K562 (cell line): ENCODE results near the gene MSMO1. TPM values are rescaled to one million over a fixed set of nuclear protein-coding genes. Genes with fewer than 3 reads are reported as not detected.

Source experiments
- ATAC-seq: fragments of 200-7000 bp; cut with Tn5 transposase; 3 replicates; pipeline ENCODE4 v1.9.1; 2020; ENCODE audit warnings: moderate library complexity
- BruUV-seq: library from RNA; stranded (reverse); fragments of 400-500 nt; replicated peaks from 2 replicates; lab custom pipeline; 2021; lab: Mats Ljungman, UMichigan
- CTCF ChIA-PET: fragments of 300-600 bp; formaldehyde crosslinking; extraction: SDS; loops from one replicate; lab custom pipeline; 2021; ENCODE audit warnings: low intra/inter-chr PET ratio; lab: Yijun Ruan, JAX
- POLR2A ChIA-PET: fragments of 300-600, 350-650 bp; sonication (Branson Sonifier 250); formaldehyde crosslinking; extraction: SDS; loops from one replicate; lab custom pipeline; 2021; ENCODE audit warnings: antibody characterized with exemption, inconsistent platforms; lab: Yijun Ruan, JAX
- DNase-seq, 4 experiments: peaks; one replicate each; pipeline versions ENCODE4 v3.0.0 to v3.0.0-alpha.2; 2011 to 2018; ENCODE audit warnings: low spot score in 3 of 4, mixed read lengths in 3 of 4; ENCODE audit errors: extremely low read depth in 1 of 4
- FAIRE-seq: peaks from 2 replicates; lab custom pipeline; 2011; peaks lifted over from hg19 to GRCh38; lab: Jason Lieb, UNC
- H2AFZ ChIP-seq: 2 replicates; pipeline ENCODE4 v1.6.0; 2011; ENCODE audit warnings: low read depth, low read length, control low read depth, inconsistent platforms
- H3K27ac ChIP-seq: fragments of 200-600 bp; 3 replicates; pipeline ENCODE4 v1.8.0; 2011; ENCODE audit warnings: low read depth, mild to moderate bottlenecking, control low read depth, inconsistent platforms, low read length, moderate library complexity, mixed read lengths; ENCODE audit errors: extremely low read depth
- H3K27me3 ChIP-seq, 2 experiments: fragments of 300-600 bp in 1 of 2; 2 replicates in 1 of 2; 3 replicates in 1 of 2; pipeline versions ENCODE4 v1.6.0 to v1.8.0; 2011; ENCODE audit warnings: inconsistent platforms in 2 of 2, low read length in 2 of 2, mild to moderate bottlenecking in 1 of 2, mixed read lengths in 1 of 2, moderate library complexity in 1 of 2; ENCODE audit not compliant: control insufficient read depth in 2 of 2, insufficient read depth in 2 of 2
- H3K36me3 ChIP-seq: fragments of 300-600 bp; 3 replicates; pipeline ENCODE4 v1.8.0; 2011; ENCODE audit warnings: mild to moderate bottlenecking, low read length, inconsistent platforms; ENCODE audit not compliant: control insufficient read depth, insufficient read depth
- H3K4me1 ChIP-seq, 2 experiments: fragments of 200-600 bp in 1 of 2; replicated peaks in 1 of 2; 2 replicates in 1 of 2; 3 replicates in 1 of 2; pipeline versions ENCODE4 v1.5.1 to v1.8.0; 2011; ENCODE audit warnings: inconsistent platforms in 2 of 2, low read length in 2 of 2, mild to moderate bottlenecking in 1 of 2, mixed read lengths in 1 of 2, moderate library complexity in 1 of 2; ENCODE audit not compliant: control insufficient read depth in 2 of 2, insufficient read depth in 2 of 2
- H3K4me2 ChIP-seq: 2 replicates; pipeline ENCODE4 v1.6.1; 2011; ENCODE audit warnings: low read length, control low read depth, inconsistent platforms, mixed read lengths; ENCODE audit not compliant: insufficient read depth
- H3K4me3 ChIP-seq: fragments of 200-600 bp; sonication (generic), shearing (Covaris generic); 2 replicates; pipeline ENCODE4 v1.5.1; 2016; ENCODE audit warnings: control low read depth, inconsistent platforms
- H3K79me2 ChIP-seq: fragments of 200-600 bp; 3 replicates; pipeline ENCODE4 v1.8.0; 2011; ENCODE audit warnings: low read length, inconsistent platforms; ENCODE audit not compliant: control insufficient read depth, insufficient read depth
- H3K9ac ChIP-seq, 2 experiments: 2 replicates each; pipeline versions ENCODE4 v1.6.0 to v1.6.1; 2011; ENCODE audit warnings: low read depth in 2 of 2, low read length in 2 of 2, control low read depth in 1 of 2, inconsistent platforms in 1 of 2, mild to moderate bottlenecking in 1 of 2, mixed read lengths in 1 of 2; ENCODE audit not compliant: insufficient read depth in 1 of 2
- H3K9me1 ChIP-seq: one replicate; pipeline ENCODE4 v1.6.0; 2011; ENCODE audit warnings: inconsistent platforms, mild to moderate bottlenecking, low read length, moderate library complexity; ENCODE audit not compliant: control insufficient read depth, insufficient read depth
- H3K9me3 ChIP-seq: replicated peaks from 2 replicates; pipeline ENCODE4 v1.5.1; 2011; ENCODE audit warnings: low read depth, low read length, inconsistent platforms; ENCODE audit not compliant: control insufficient read depth, insufficient read depth
- H4K20me1 ChIP-seq: replicated peaks from 2 replicates; pipeline ENCODE4 v1.6.1; 2011; ENCODE audit warnings: low read length, inconsistent platforms, mixed read lengths; ENCODE audit not compliant: control insufficient read depth, insufficient read depth
- CREB3 ChIP-seq: fragments of 450-650 bp; conservative IDR thresholded peaks from 2 replicates; pipeline ENCODE4 v1.6.1; 2016; ENCODE audit warnings: missing genetic modification characterization, low read depth, mild to moderate bottlenecking, missing compliant biosample characterization, moderate library complexity
- DIDO1 ChIP-seq: fragments of 450-650 bp; IDR thresholded peaks from 2 replicates; pipeline ENCODE4 v1.6.1; 2016; ENCODE audit warnings: low read depth, missing biosample characterization, missing genetic modification characterization
- KDM2B ChIP-seq: fragments of 250-450 bp; sonication (Bioruptor Pico); IDR thresholded peaks from 2 replicates; pipeline ENCODE4 v1.8.0; 2021; ENCODE audit warnings: mild to moderate bottlenecking, moderate library complexity
- LCOR ChIP-seq: sonication (generic); formaldehyde crosslinking; IDR thresholded peaks from 2 replicates; pipeline ENCODE4 v1.8.0; 2022; ENCODE audit warnings: mild to moderate bottlenecking, missing genetic modification reagents
- POLR2AphosphoS2 ChIP-seq: IDR thresholded peaks from 2 replicates; pipeline ENCODE4 v1.6.1; 2012; ENCODE audit warnings: low read length, improper control_type of control experiment
- POLR2AphosphoS5 ChIP-seq: IDR thresholded peaks from 2 replicates; pipeline ENCODE4 v1.6.1; 2011; ENCODE audit warnings: mild to moderate bottlenecking, low read depth, low read length, moderate library complexity; ENCODE audit not compliant: control insufficient read depth, insufficient read depth
- ZFP1 ChIP-seq: fragments of 450-650 bp; formaldehyde crosslinking; IDR thresholded peaks from 2 replicates; pipeline ENCODE4 v1.4.0; 2020; ENCODE audit warnings: mild to moderate bottlenecking, mixed read lengths
- ZNF133 ChIP-seq: fragments of 250-450 bp; sonication (Bioruptor Pico); IDR thresholded peaks from 2 replicates; pipeline ENCODE4 v1.4.0; 2020; ENCODE audit warnings: mild to moderate bottlenecking
- WGBS: fragments of 100-300 bp; shearing (Covaris generic); methylation state at CpG from one replicate; pipeline ENCODE4 v1.1.6; 2016; ENCODE audit warnings: low coverage, mixed read lengths; ENCODE audit not compliant: insufficient coverage; ENCODE audit errors: missing lambda C conversion rate; 5-methylcytosine and 5-hydroxymethylcytosine counted together
- in situ Hi-C: fragments of 300-500 bp; cut with MboI; formaldehyde crosslinking; loops from 4 replicates; pipeline ENCODE4 v1.15.0; 2018; ENCODE audit warnings: inconsistent platforms, mixed read lengths
- intact Hi-C: fragments of 100-400 bp; cut with micrococcal nuclease; formaldehyde crosslinking; loops from 2 replicates; pipeline ENCODE4 v1.14.2; 2022
- polyA plus RNA-seq, 8 experiments: library from polyadenylated mRNA; depleted of rRNA in 4 of 8; stranded (reverse) in 5 of 8; unstranded in 3 of 8; fragments of >200 nt; fragmentation: Nextera tagmentation in 2 of 8; fragmentation: Illumina TruSeq in 1 of 8; extraction: Ambion mirVana in 2 of 8; extraction: Trizol in 1 of 8; gene quantifications; 2 replicates each; pipeline versions ENCODE4 v1.2.1 to v1.2.3, GENCODE V29; 2011 to 2014; ENCODE audit warnings: inconsistent platforms in 1 of 8, missing spikeins in 1 of 8
- total RNA-seq, 7 experiments: library from RNA; depleted of rRNA in 6 of 7; stranded (reverse); fragments of >200 nt in 6 of 7; fragmentation: Illumina TruSeq in 2 of 7; extraction: Trizol in 2 of 7; gene quantifications; 2 replicates each; pipeline versions ENCODE4 v1.2.1 to v1.2.3, GENCODE V29; 2011 to 2021; ENCODE audit warnings: low replicate concordance in 1 of 7

Gene MSMO1
- total and polyA plus RNA-seq, 9 of the 15 experiments (the other 6 are each of a cell fraction or from before 2014, with no cell fraction given): 32.0 to 172 (median 63.5) TPM

- H3K9me3 ChIP-seq: no peaks in the 10 kb centered on the region
- H3K4me1 ChIP-seq: peaks cover 9% of the 10 kb centered on the region in 2 experiments; a peak in 4 of 5 replicates
- H3K27me3 ChIP-seq: no peaks in the 10 kb centered on the region
- H3K9ac ChIP-seq: no peak overlapping the region
- TF ChIP-seq POLR2AphosphoS2 (peak; percentile 57; the same call in 1 of the 2 replicates), KDM2B (no peak)
- no peak overlapping the region for H3K4me3 ChIP-seq
- no peak overlapping the region for H3K4me2 ChIP-seq
- ChIA-PET CTCF (no interaction called here), POLR2A (interaction anchor here (1.0 kb wide), 1 partner anchor 29 kb away, joined by 3 read pairs; no protein-coding TSS in a partner anchor)
- H3K27ac ChIP-seq: no peak overlapping the region
- peaks cover 78% of the 10 kb centered on the region for H3K79me2 ChIP-seq
- H3K36me3 ChIP-seq: peaks cover 97% of the 10 kb centered on the region
- ATAC-seq (no peak), DNase-seq (no peak), FAIRE-seq (no peak)
- in situ Hi-C loops (no loop called here), intact Hi-C loops (no loop called here)
- H3K9me1 ChIP-seq: peaks cover 4% of the 10 kb centered on the region
- peaks cover 51% of the 10 kb centered on the region for H4K20me1 ChIP-seq
- BruUV-seq: no TSS peak
- WGBS: 88% methylated on average over 3 of the region's 3 CpGs
- H2AFZ ChIP-seq: no peak overlapping the region
Observed at GRCh38 chr4:165335163-165335703, 7.8 kb downstream of the MSMO1 start.

GRCh38 chr4:165336743-165337142 lies 9.3 kb downstream of the MSMO1 start:
- peaks cover 35% of the 10 kb centered on the region for H4K20me1 ChIP-seq

More at GRCh38 chr4:165336743-165337142, 9.3 kb downstream of the MSMO1 start:
- Histone ChIP-seq H3K9me3 (no peaks in the 10 kb centered on the region), H2AFZ (no peak overlapping the region), H3K9ac (no peak overlapping the region), H3K4me3 (no peak overlapping the region), H3K36me3 (peaks cover 96% of the 10 kb centered on the region), H3K27ac (no peak overlapping the region), H3K79me2 (peaks cover 63% of the 10 kb centered on the region), H3K9me1 (peaks cover 4% of the 10 kb centered on the region), H3K4me2 (no peak overlapping the region), H3K4me1 (peaks cover 0 to 8% of the 10 kb centered on the region in 2 experiments; a peak in 3 of 5 replicates), H3K27me3 (no peaks in the 10 kb centered on the region)
- BruUV-seq: no TSS peak
- FAIRE-seq (peak; percentile 19), ATAC-seq (no peak), DNase-seq (no peak)
- in situ Hi-C loops: no loop called here
- CTCF ChIA-PET: no interaction called here
- intact Hi-C loops: no loop called here
- TF ChIP-seq ZFP1 (CRISPR knock-in tag) (no peak), DIDO1 (tag) (no peak), POLR2AphosphoS5 (peak; percentile 20; the same call in 1 of the 2 replicates), LCOR (CRISPR knock-in tag) (no peak), POLR2AphosphoS2 (peak; percentile 38; the same call in 1 of the 2 replicates), ZNF133 (CRISPR knock-in tag) (no peak), CREB3 (tag) (no peak)
- POLR2A ChIA-PET: no interaction called here
- 86% methylated on average over 6 of the region's 6 CpGs for WGBS
